Common myeloid progenitor, CD34-positive (primary cell): ENCODE measurements around the gene SPINK4.

Source experiments
- CTCF ChIA-PET: fragments of 350-600 bp; sonication (Branson Sonifier 250); formaldehyde crosslinking; loops from one replicate; lab custom pipeline; 2021; ENCODE audit warnings: antibody characterized with exemption; lab: Charles Lee
- POLR2A ChIA-PET: fragments of 350-600 bp; sonication (Branson Sonifier 250); formaldehyde crosslinking; loops from one replicate; lab custom pipeline; 2021; ENCODE audit warnings: antibody characterized with exemption; lab: Charles Lee
- DNase-seq, 3 donors: peaks; one replicate each; pipeline versions ENCODE4 v3.0.0 to v3.0.0-alpha.2; 2013
- H3K27ac ChIP-seq, 2 experiments: 1 replicate in 1 of 2; 2 replicates in 1 of 2; pipeline ENCODE4 v1.7.0; 2013; ENCODE audit warnings: inconsistent platforms in 2 of 2, low read length in 2 of 2, mild to moderate bottlenecking in 2 of 2, low read depth in 1 of 2, moderate library complexity in 1 of 2; ENCODE audit not compliant: severe bottlenecking in 2 of 2, insufficient read depth in 1 of 2, poor library complexity in 1 of 2
- H3K27me3 ChIP-seq, 5 experiments: replicated peaks in 2 of 5; 1 replicate in 3 of 5; 2 replicates in 2 of 5; pipeline versions ENCODE4 v1.6.1 to v1.7.0; 2013; ENCODE audit warnings: low read length in 4 of 5, mild to moderate bottlenecking in 2 of 5, moderate library complexity in 2 of 5, inconsistent platforms in 1 of 5; ENCODE audit not compliant: insufficient read depth in 5 of 5, control insufficient read depth in 4 of 5
- H3K36me3 ChIP-seq, 4 experiments: 1 replicate in 2 of 4; 2 replicates in 2 of 4; pipeline versions ENCODE4 v1.6.1 to v1.7.0; 2013; ENCODE audit warnings: low read length in 3 of 4, control low read depth in 1 of 4, mild to moderate bottlenecking in 1 of 4; ENCODE audit not compliant: control insufficient read depth in 4 of 4, insufficient read depth in 4 of 4
- H3K4me1 ChIP-seq, 4 experiments: 1 replicate in 3 of 4; 2 replicates in 1 of 4; pipeline versions ENCODE4 v1.6.1 to v1.7.1; 2013; ENCODE audit warnings: low read length in 3 of 4, mild to moderate bottlenecking in 3 of 4, control low read depth in 1 of 4, inconsistent platforms in 1 of 4, moderate library complexity in 1 of 4; ENCODE audit not compliant: control insufficient read depth in 4 of 4, insufficient read depth in 4 of 4; ENCODE audit errors: control extremely low read depth in 1 of 4
- H3K4me3 ChIP-seq, 7 experiments: 1 replicate in 4 of 7; 2 replicates in 3 of 7; pipeline versions ENCODE4 v1.5.1 to v1.7.0; 2013; ENCODE audit warnings: mild to moderate bottlenecking in 7 of 7, low read length in 6 of 7, moderate library complexity in 6 of 7, inconsistent platforms in 2 of 7, low read depth in 2 of 7, control low read depth in 1 of 7; ENCODE audit not compliant: insufficient read depth in 4 of 7, control insufficient read depth in 1 of 7; ENCODE audit errors: extremely low read depth in 1 of 7
- H3K9me3 ChIP-seq, 5 experiments: 1 replicate in 4 of 5; 2 replicates in 1 of 5; pipeline versions ENCODE4 v1.6.1 to v1.7.1; 2013; ENCODE audit warnings: low read length in 4 of 5, mild to moderate bottlenecking in 2 of 5, inconsistent platforms in 1 of 5, low read depth in 1 of 5, moderate library complexity in 1 of 5; ENCODE audit not compliant: control insufficient read depth in 4 of 5, insufficient read depth in 2 of 5; ENCODE audit errors: control extremely low read depth in 1 of 5
- WGBS: methylation state at CpG from one replicate; pipeline ENCODE4 v1.1.5; 2013; ENCODE audit not compliant: insufficient coverage; 5-methylcytosine and 5-hydroxymethylcytosine counted together

The SPINK4 gene

DNA sequence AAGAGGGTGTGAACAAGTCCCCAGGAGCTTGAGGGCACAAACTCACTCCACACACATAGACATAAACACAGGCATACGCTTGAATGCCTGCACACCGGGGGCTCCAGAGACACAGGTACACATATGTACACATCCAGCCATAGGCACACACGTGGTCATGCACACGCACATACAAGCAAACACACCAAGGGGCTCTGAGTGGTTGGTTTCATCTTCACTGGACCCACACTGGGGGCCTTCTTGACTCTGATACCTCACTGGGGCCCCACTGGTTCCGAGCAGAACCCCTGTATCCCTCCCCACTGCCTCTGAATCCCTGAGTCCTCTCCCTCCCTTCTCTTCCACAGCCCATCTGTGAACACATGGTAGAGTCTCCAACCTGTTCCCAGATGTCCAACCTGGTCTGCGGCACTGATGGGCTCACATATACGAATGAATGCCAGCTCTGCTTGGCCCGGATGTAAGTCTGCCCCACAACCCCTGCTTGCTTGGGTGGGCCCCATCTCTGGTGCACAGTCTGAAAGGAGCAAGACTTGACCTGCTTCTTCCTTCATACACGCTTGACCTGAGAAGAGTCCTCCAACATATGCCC lies 6.4 kb downstream of the SPINK4 start:
- 92% methylated on average over 7 of the region's 9 CpGs for WGBS
- Histone ChIP-seq H3K4me1 (peaks cover 0 to 6% (median 3%) of the 10 kb centered on the region in 4 experiments), H3K27me3 (no peaks in the 10 kb centered on the region), H3K36me3 (peaks cover 0 to 20% (median 9%) of the 10 kb centered on the region in 4 experiments), H3K4me3 (no peak overlapping the region), H3K9me3 (no peaks in the 10 kb centered on the region), H3K27ac (no peak overlapping the region)
- CTCF ChIA-PET: no interaction called here
- POLR2A ChIA-PET: no interaction called here
- no peak for DNase-seq

DNA sequence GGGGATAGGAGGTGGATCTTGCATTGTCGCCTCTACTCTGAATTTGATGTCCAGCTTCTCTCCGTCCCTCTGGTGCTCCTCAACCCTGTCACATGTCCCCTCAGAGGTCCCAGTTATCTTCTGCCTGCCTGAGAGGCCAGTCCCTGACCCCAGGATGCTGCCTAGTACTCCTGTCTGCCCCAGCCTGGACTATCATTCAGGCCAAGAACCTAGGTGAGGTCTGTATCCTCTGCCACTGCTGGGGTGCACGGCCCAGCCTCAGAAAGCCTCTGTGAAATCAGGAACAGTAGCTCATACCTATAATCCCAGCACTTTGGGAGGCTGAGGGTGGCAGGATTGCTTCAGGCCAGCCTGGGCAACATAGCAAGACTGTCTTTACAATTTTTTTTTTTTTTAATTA lies 8.6 kb downstream of the SPINK4 start:
- CTCF ChIA-PET: interaction anchor here (0.7 to 2.1 kb wide), 4 partner anchors 8 to 22 kb away, joined by 3 to 6 read pairs (median 4); no protein-coding TSS in a partner anchor
- Histone ChIP-seq H3K27ac (no peak overlapping the region), H3K4me3 (no peak overlapping the region), H3K27me3 (no peaks in the 10 kb centered on the region), H3K9me3 (no peaks in the 10 kb centered on the region), H3K4me1 (peaks cover 0 to 6% (median 3%) of the 10 kb centered on the region in 4 experiments), H3K36me3 (peaks cover 5 to 32% (median 23%) of the 10 kb centered on the region in 4 experiments)
- 100% methylated on average over 3 of the region's 3 CpGs for WGBS
- no peak for DNase-seq
- POLR2A ChIA-PET: no interaction called here

DNA sequence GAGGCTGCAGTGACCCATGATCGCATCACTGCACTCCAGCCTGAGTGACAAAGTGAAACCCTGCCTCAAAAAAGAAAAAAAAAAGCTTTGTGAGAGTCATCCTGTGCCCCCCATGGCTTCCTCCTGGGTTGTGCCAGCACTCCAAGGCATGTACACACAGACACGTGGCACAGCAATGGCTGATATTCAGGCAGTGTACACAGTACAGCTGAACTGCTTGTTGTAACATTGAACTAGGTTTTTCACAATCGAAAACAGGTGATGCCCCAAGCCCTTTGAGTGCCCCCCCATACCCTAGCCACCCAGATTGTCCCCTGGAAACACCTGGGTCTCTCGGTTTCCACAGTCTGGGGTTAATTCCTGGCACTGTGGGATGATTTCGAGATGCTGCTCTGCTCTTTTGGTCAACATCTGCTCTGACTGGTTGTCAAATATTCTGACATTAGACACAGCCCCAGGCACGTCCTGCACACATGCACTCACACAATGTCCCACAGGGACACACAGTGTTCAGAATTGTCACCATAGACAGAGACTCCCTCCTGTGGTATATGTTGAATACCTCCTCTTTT lies 9.2 kb downstream of the SPINK4 start:
- Histone ChIP-seq H3K9me3 (no peaks in the 10 kb centered on the region), H3K36me3 (peaks cover 5 to 35% (median 25%) of the 10 kb centered on the region in 4 experiments), H3K4me1 (peaks cover 0 to 6% (median 3%) of the 10 kb centered on the region in 4 experiments), H3K27ac (no peak overlapping the region), H3K27me3 (no peaks in the 10 kb centered on the region), H3K4me3 (no peak overlapping the region)
- ChIA-PET POLR2A (no interaction called here), CTCF (interaction anchor here (0.6 to 2.1 kb wide), 4 partner anchors 8 to 1390 kb away, joined by 3 to 6 read pairs (median 4); no protein-coding TSS in a partner anchor)
- 72% methylated on average over 5 of the region's 6 CpGs for WGBS
- DNase-seq: no peak

DNA sequence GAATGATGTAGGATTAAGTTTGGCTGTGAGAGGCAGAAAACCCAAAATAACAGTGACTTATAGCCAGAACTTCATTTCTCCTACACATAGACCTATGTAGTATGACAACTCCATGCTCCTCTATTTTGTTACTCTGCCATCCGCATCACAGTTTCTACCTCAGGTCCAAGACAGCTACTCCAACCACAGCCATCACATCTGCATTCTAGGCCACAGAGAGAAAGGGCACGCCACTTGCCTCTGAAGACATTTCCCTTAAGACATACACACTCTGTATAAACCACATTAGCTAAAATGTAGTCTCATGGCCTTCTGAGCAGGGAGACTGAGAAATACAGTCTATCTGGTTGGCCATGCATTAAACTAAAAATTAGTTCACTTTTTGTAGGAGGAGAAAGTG lies 10.0 kb downstream of the SPINK4 start:
- Histone ChIP-seq H3K9me3 (no peaks in the 10 kb centered on the region), H3K4me1 (peaks cover 0 to 6% (median 3%) of the 10 kb centered on the region in 4 experiments), H3K36me3 (peaks cover 10 to 43% (median 33%) of the 10 kb centered on the region in 4 experiments), H3K27me3 (no peaks in the 10 kb centered on the region), H3K27ac (no peak overlapping the region), H3K4me3 (no peak overlapping the region)
- ChIA-PET CTCF (interaction anchor here (2.1 kb wide), 1 partner anchor 9 kb away, joined by 6 read pairs; no protein-coding TSS in a partner anchor), POLR2A (no interaction called here)
- DNase-seq: no peak
- 92% methylated on average over 1 of the region's 2 CpGs for WGBS

DNA sequence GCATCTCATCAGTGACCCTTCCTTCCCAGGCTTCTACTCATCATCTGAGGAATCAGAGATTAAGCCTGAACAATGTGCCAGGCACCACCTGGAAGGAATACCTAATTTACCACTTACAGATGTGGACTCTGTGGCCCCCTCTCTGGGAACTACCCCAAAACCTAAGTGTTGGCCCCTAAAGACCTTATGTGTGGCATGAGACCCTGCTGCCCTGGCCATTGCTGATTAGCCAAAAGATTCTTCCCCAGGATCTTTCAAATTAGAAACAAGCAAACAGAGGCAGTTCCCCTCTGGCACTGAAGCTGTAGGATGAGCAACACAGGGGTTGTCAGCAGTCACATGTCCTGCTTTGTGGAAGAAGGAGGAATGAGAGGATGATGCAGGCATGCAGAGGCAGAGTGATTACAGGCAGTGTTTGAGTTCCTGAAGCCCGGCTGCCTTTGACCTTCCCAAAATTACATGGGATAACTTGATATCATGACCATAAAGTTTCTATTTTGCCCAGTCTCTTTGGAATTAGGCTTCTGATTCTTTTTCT lies 10.6 kb downstream of the SPINK4 start:
- WGBS: 73% methylated on average over 1 of the region's 1 CpG
- H3K4me3 ChIP-seq: no peak overlapping the region
- peaks cover 15 to 49% (median 39%) of the 10 kb centered on the region in 4 experiments for H3K36me3 ChIP-seq
- CTCF ChIA-PET: interaction anchor here (2.1 kb wide), 1 partner anchor 10 kb away, joined by 6 read pairs; no protein-coding TSS in a partner anchor
- no peaks in the 10 kb centered on the region for H3K9me3 ChIP-seq
- peaks cover 0 to 6% (median 3%) of the 10 kb centered on the region in 4 experiments for H3K4me1 ChIP-seq
- POLR2A ChIA-PET: no interaction called here
- no peak for DNase-seq
- H3K27ac ChIP-seq: no peak overlapping the region
- no peaks in the 10 kb centered on the region for H3K27me3 ChIP-seq

DNA sequence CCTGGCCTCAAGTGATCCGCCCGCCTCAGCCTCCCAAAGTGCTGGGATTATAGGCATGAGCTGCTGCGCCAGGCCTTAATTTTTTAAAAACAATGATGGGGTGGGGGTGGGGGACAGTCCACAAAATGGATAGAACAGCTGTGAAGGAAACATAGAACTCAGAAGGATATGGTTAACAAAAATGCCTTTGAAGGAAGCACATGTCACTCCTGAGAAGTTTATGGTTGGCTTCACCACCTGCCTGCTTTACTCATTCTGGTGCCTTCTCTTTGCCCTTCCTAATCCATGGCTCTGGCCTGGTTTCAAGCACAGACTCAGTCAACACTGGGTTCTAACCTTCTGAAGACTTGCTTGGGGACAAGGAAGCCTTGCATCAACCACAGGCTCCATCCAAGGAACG lies 14.2 kb downstream of the SPINK4 start:
- Histone ChIP-seq H3K9me3 (no peaks in the 10 kb centered on the region), H3K27ac (no peak overlapping the region), H3K4me1 (peaks cover 0 to 3% (median under 1%) of the 10 kb centered on the region in 4 experiments), H3K27me3 (no peaks in the 10 kb centered on the region), H3K36me3 (peaks cover 36 to 77% (median 61%) of the 10 kb centered on the region in 4 experiments), H3K4me3 (no peak overlapping the region)
- 93% methylated on average over 4 of the region's 4 CpGs for WGBS
- CTCF ChIA-PET: interaction anchor here (0.9 to 3.7 kb wide), 2 partner anchors 8 to 13 kb away, joined by 3 to 17 read pairs; partner anchors contain the start of gene SPINK4
- DNase-seq: no peak
- POLR2A ChIA-PET: no interaction called here
